GM21515 (cell line): ENCODE data around the gene SNAPC4.
"Not testable (repeated sequence)": the region's sequence is repeated elsewhere in the genome, so short reads cannot be mapped to it uniquely, and the experiment has no call there.

Experiments used
- ATAC-seq: cut with Tn5 transposase; IDR thresholded peaks from one replicate; pipeline ENCODE4 v1.9.1; 2021; ENCODE audit not compliant: unreplicated experiment

SNAPC4 gene

GRCh38 chr9:136433849-136434579, 34.0 kb upstream of the SNAPC4 start:
- no peak for ATAC-seq

- ATAC-seq, result no peak
Observed at GRCh38 chr9:136433043-136433715, 33.2 kb upstream of the SNAPC4 start.

GRCh38 chr9:136432591-136432990, 32.6 kb upstream of the SNAPC4 start:
- no peak for ATAC-seq

GRCh38 chr9:136431782-136432350, 31.9 kb upstream of the SNAPC4 start:
- ATAC-seq, result no peak

- no peak for ATAC-seq
Observed at GRCh38 chr9:136430588-136431234, 30.7 kb upstream of the SNAPC4 start.

- ATAC-seq, result no peak
Observed at GRCh38 chr9:136429683-136430491, 29.9 kb upstream of the SNAPC4 start.

- no peak for ATAC-seq
Observed at GRCh38 chr9:136429075-136429628, 29.2 kb upstream of the SNAPC4 start.

GRCh38 chr9:136426787-136427186, 26.8 kb upstream of the SNAPC4 start:
- no peak for ATAC-seq

GRCh38 chr9:136425367-136425766, 25.4 kb upstream of the SNAPC4 start:
- not testable (repeated sequence) for ATAC-seq

GRCh38 chr9:136424750-136425362, 24.9 kb upstream of the SNAPC4 start:
- no peak for ATAC-seq

GRCh38 chr9:136423432-136424146, 23.6 kb upstream of the SNAPC4 start:
- no peak for ATAC-seq

- no peak for ATAC-seq
Observed at GRCh38 chr9:136422876-136423275, 22.9 kb upstream of the SNAPC4 start.

- ATAC-seq, result no peak
Observed at GRCh38 chr9:136421791-136422190, 21.8 kb upstream of the SNAPC4 start.

GRCh38 chr9:136419092-136419420, 19.1 kb upstream of the SNAPC4 start:
- no peak for ATAC-seq

- no peak for ATAC-seq
Observed at GRCh38 chr9:136418182-136419091, 18.5 kb upstream of the SNAPC4 start.

- no peak for ATAC-seq
Observed at GRCh38 chr9:136416914-136417313, 16.9 kb upstream of the SNAPC4 start.

- no peak for ATAC-seq
Observed at GRCh38 chr9:136416427-136416826, 16.5 kb upstream of the SNAPC4 start.

- ATAC-seq, result no peak
Observed at GRCh38 chr9:136412962-136413361, 13.0 kb upstream of the SNAPC4 start.

- no peak for ATAC-seq
Observed at GRCh38 chr9:136411378-136411777, 11.4 kb upstream of the SNAPC4 start.
